GM12892 (cell line): ENCODE measurements around the gene IL4R.
A peak's percentile ranks its signal among the peaks of the same experiment; 100 is the strongest.

ENCODE experiments used
- DNase-seq: peaks from one replicate; pipeline ENCODE4 v3.0.0; 2011; ENCODE audit not compliant: insufficient read length
- FAIRE-seq: peaks from 2 replicates; lab custom pipeline; 2011; peaks lifted over from hg19 to GRCh38; lab: Jason Lieb, UNC
- POLR2A ChIP-seq: IDR thresholded peaks from 2 replicates; pipeline ENCODE4 v1.6.1; 2011; ENCODE audit warnings: low read depth, low read length, control low read depth
- POLR2AphosphoS5 ChIP-seq: IDR thresholded peaks from 2 replicates; pipeline ENCODE4 v1.6.1; 2011; ENCODE audit warnings: low read depth, low read length, control low read depth
- TAF1 ChIP-seq: IDR thresholded peaks from 2 replicates; pipeline ENCODE4 v1.6.1; 2011; ENCODE audit warnings: low read depth, mild to moderate bottlenecking, control low read depth, low read length, borderline replicate concordance

IL4R gene

DNA sequence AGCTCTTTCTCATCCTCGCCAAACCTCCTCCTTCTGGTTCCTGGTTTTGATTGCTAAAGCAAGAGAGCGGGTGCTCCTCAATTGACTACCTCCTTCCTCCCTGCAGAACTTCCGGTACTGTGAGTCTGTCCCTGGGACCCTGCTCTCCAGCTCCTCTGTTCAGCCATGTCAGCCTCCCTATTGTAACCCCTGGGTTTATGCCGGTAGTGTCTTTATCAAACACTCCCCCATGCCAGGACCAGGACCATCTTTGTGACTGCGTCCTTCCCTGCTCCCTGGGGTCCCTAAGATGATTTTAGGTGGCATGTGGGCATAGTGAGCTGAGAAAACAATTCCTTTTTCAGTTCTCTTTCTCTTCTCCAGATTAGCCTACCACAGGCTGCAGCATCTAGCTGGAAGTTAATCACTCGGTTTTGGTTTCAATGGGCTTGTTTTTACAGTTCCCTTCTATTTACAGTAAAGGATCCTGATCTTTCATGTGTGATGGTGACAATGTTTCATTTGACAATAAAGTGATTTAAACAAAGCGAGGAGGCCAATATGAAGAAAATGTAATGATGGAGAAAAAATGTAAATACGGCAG is 60.5 kb downstream of the IL4R start:
- DNase-seq (no peak), FAIRE-seq (no peak)
- TF ChIP-seq POLR2AphosphoS5 (no peak), POLR2A (no peak), TAF1 (no peak)

DNA sequence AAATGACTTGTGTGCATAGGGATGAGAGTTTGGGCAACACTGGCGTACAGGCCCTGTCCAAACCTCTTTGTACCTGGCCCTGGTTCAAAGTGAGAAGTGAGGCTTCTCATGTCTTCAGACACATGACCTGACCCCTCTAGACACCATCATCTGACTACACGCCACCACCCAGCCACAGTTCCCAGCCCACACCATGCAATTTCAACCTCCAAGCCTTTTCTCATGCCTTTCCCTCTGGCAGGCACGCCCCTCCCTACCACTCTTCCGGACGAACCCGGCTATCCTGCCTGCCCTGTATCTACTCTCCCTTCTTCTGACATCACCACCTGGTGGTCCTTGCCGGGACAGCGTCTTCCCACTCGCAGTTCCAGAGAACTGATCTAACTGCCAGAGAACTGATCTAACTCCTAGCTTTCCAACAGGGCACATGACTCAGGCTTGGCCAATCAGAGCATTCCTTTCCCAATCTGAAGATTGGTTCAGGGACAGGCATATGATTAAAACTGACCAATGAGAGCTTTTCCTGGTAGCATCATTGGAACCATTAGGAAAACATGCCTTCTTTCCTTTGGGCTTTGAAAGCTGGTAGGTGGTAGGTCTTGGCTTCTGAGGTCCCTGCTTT is 61.1 kb downstream of the IL4R start:
- TF ChIP-seq POLR2AphosphoS5 (peak; percentile 70), TAF1 (peak; percentile 22; the same call in 1 of the 2 replicates), POLR2A (peak; percentile 82)
- no peak for DNase-seq

DNA sequence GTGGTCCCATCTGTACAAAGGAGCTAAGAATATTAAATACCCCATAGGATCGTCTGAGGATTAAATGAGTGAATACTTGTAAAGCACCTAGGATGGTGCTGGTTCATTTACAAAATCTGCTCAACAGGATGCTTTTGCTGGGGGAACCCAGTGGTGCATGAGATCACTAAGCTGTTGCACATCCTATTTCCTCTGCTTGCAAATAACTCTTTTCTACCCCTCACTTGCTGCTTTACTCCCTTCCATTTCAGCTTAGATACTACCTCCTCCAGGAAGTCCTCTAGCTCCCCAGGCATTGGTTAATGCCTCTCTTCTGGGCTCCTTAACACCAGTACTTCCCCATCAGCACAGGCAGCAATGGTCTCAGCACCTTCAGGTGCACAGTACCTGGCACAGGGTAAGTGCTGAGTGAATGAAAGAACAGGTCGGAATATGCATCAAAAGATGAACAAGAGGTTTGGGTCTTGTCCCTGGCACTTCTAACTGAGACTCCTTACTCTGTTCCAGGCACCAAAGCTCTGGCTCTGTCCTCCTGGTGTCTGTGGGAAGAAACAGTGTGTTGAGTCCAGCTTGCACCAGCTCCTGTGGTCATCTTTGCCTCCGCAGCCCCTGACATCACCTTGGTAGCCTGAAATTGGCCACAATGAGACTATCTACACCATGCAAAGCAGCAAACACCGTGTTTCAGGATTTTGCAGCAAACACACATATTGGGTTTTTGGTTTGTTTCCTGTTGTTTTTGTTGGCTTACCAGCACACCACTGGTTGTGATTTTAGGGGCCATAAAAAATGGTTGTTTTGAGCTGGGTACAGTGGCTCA is 64.1 kb downstream of the IL4R start:
- peak; percentile 95 for FAIRE-seq
- TF ChIP-seq TAF1 (no peak), POLR2A (no peak), POLR2AphosphoS5 (no peak)
- no peak for DNase-seq

More for the DNA sequence above, 61.1 kb downstream of the IL4R start:
- FAIRE-seq = peak; percentile 99

DNA sequence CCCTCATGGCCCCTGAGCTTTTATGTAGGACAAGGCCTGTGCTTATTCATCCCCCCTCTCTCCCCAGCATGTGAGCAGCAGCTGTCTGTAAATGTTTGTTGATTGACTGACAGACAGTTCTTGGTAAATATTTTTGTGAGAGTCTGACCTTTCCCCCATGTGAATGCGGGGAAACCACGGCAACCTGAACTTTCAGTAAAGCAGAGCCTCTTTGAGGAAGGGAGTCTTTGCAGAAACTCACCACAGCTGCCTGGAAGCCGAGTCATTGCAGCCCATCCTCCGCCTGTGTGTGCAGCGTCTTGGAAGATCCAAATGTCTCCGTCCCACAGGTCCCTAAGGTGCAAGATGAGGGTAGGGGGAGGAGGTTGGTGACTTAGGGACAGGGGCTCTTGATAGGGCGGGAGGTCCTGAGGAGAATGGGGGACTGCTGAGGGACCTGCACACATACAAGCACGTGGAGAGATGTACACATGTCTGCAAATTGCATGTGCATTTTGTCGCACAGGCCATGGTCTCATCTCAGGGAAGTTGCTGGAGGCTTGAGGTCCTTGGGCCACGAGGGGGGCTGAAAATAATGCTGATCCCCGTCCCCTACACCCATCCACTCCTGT is 65.2 kb downstream of the IL4R start:
- DNase-seq = no peak

DNA sequence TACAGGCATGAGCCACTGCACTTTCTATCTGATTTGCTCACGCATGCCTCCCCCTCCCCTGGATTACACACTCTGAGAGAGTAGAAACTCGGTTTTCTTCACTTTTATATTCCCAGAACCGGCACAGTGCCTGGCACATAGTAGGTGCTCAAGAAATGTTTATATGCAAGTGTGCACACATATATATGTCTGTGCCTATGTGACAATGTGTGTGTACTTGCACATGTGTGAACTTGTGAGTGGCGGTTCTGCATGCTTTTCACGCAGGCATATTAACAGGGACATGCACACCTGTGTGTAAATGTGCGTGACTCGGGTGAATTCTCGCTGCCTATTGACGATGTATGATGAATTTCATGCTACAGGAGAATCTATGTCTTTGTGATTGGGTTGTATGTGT is 66.1 kb downstream of the IL4R start:
- no peak for DNase-seq
- TF ChIP-seq POLR2AphosphoS5 = no peak
- no peak for TF ChIP-seq POLR2A
- TF ChIP-seq TAF1 = no peak
- no peak for FAIRE-seq

More for the DNA sequence above, 65.2 kb downstream of the IL4R start:
- no peak for TF ChIP-seq TAF1
- peak; percentile 79 for FAIRE-seq

DNA sequence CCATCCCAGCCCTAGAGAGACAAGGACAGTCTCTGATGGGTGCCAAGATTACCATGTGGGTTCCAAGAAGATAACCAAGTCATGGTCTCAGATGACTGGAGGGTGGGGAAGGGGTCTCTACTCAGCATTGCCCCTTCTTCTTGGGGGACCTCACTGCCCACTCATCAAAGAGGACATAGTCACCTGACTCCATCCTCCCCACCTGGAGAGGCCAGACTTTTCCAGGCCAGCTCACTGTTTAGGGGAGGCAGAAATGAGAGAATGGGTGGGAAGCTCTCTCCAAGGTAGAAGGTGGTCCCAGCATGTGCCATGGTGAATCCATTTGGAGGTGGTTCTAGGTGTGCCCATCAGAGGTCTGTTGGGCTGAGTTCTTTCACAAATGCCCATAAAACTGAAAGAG is 67.5 kb downstream of the IL4R start:
- FAIRE-seq (no peak), DNase-seq (no peak)
- TF ChIP-seq POLR2AphosphoS5 = no peak
- TF ChIP-seq POLR2A = no peak
- no peak for TF ChIP-seq TAF1

DNA sequence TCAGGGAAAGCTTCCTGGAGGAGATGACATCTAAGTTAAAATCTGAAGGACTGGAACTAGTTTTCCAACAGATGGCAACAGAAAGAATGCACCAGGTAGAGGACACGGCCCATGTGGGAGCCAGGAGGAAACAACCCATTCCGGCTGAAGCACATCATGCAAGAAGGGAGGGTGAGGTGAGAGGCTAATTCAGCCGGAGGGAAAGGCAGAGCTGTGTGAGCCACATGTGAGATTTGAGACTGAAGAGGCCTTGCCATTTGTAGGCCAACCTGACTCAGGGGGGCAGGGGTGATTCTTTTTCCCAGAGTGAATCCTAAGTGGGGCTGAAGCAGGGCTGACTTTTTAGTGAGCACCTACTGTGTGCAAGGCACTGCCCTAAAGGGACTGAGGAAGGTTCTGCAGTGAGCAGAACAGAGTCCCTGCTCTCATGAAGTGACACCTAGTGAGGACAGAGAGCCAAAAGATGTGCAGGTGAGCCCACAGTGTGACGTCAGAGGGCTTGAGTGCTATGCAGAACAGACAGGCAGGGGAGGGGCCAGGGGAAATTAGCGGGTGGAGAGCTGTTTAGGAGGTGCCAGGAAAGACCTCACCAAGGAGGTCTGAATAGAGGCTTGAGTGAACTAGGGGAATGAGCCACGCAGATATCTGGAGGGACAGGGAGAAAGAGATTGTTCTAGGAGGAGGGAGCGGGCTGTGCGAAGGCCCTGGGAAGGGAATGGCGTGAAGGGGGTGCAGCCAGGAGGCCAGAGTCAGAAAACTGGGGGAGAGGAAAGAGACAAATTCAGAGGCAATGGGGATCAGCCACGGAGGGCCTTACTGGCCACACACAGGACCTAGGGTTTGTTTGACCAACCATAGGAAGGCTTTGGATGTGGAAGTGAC is 68.4 kb downstream of the IL4R start:
- FAIRE-seq (no peak), DNase-seq (no peak)
- no peak for TF ChIP-seq TAF1
- no peak for TF ChIP-seq POLR2AphosphoS5
- TF ChIP-seq POLR2A = no peak

DNA sequence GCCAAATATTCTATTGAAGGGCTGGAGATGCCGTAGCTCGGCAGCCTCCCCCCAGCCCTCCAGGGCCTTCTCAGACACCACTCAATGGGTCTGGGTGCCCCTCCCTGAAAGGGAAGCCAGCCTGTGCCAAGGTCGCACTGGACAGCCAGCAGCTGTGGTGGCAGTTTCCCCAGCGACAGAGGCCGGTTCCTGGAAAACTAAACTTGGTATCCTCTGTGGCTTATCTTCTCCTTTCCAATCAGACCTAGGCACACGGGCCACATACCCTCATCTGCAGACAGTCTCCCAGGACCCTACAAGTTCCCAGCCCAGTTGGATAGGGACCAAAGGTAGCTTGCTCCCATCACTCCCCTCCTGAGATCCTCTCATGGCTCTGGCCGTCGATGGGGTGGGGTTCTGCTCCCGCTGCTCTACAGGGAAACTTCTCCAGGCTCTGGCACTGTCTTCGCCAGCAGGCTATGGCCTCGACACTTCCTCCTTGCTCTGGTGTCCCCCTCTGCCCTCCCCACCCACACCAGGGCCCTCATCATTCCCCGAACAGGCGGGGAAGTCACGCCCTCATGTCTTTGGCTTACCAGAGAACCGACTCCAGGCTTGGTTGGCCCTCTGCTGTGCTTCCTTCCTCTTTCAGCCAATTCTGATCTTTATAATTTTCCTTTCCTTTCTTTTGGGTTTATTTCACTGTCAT is 69.9 kb downstream of the IL4R start:
- TF ChIP-seq POLR2A (no peak), POLR2AphosphoS5 (no peak), TAF1 (no peak)
- FAIRE-seq (no peak), DNase-seq (no peak)

DNA sequence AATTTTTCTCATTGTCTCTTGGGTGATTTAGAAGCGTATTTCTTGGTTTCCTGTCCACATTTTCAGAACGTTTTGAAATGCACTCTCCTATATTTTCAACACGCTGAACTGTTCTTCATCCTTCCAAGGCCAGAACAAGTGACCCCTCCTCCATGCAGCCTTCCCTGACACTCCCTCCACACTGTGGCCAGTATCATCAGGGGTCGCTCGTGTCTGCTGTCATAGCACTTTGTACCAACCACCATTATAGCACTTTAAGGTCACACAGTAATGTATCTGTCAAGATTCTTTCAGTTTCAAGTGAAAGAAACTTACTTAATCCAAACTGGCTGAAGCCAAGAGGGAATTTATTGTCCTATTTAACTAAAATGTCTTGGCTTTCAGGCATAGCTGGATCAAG is 70.7 kb downstream of the IL4R start:
- TF ChIP-seq POLR2AphosphoS5 = no peak
- no peak for TF ChIP-seq POLR2A
- no peak for TF ChIP-seq TAF1
- peak; percentile 30 for FAIRE-seq
- no peak for DNase-seq

DNA sequence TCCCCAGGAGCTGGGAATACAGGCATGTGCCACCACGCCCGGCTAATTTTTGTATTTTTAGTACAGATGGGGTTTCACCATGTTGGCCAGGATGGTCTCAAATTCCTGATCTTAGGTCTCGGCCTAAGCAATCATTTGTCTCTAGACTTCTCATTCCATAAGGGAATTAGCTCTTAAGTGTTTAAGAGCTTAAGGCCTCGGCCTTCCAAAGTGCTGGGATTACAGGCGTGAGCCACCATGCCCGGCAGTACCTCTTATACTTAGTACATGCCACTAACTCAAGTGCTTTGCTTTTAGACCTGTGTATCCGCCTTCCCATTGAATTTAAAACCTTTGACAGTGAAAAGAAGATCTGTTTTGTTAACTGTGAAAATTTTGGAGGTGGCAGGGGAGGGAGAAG is 71.6 kb downstream of the IL4R start:
- FAIRE-seq (no peak), DNase-seq (no peak)
- TF ChIP-seq POLR2A (no peak), TAF1 (no peak), POLR2AphosphoS5 (no peak)

DNA sequence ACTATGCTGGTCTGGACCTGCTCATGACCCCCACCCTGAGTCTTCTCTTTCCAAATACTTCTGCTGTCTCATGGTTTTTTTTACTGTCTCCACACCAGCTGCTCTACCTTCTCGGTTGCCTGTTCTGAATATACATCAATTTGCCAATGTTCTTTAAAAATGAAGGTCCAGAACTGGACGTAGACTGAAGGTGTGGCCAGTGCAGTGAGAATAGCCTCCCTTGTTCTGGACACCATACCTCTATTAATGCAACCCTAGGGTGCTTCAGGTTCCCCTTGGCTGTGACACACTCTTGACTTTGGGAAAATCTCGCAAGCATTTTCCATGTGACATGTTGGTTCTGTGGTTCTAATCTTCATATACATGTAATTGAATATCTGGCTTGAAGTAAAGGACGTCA is 72.9 kb downstream of the IL4R start:
- DNase-seq = no peak
- no peak for FAIRE-seq
- TF ChIP-seq POLR2A (no peak), TAF1 (no peak), POLR2AphosphoS5 (no peak)
